K562 (cell line): Measurements from ENCODE around the gene COL5A1.

Source experiments
- ATF2 ChIP-seq: sonication (generic); formaldehyde crosslinking; IDR thresholded peaks from 2 replicates; pipeline ENCODE4 v1.8.1; 2022; ENCODE audit warnings: missing genetic modification reagents
- GABPB1 ChIP-seq: sonication (generic); formaldehyde crosslinking; IDR thresholded peaks from 2 replicates; pipeline ENCODE4 v1.8.0; 2022; ENCODE audit warnings: mild to moderate bottlenecking, missing genetic modification reagents
- HOXB6 ChIP-seq: fragments of 250-450 bp; sonication (Bioruptor Pico); IDR thresholded peaks from 2 replicates; pipeline ENCODE4 v1.5.1; 2022; ENCODE audit warnings: mild to moderate bottlenecking, borderline replicate concordance
- NR1H2 ChIP-seq: sonication (generic); formaldehyde crosslinking; IDR thresholded peaks from 2 replicates; pipeline ENCODE4 v1.4.0; 2020; ENCODE audit warnings: mild to moderate bottlenecking, missing genetic modification reagents
- SRF ChIP-seq, 2 experiments: fragments of 250-450, 450-650 bp in 1 of 2; sonication (Bioruptor Pico) in 1 of 2; sonication (generic) in 1 of 2; formaldehyde crosslinking; IDR thresholded peaks; 2 replicates each; pipeline versions ENCODE4 v1.5.0 to v1.5.1; 2020 to 2022; ENCODE audit warnings: mild to moderate bottlenecking in 1 of 2, missing genetic modification reagents in 1 of 2
- TCFL5 ChIP-seq: fragments of 250-450 bp; sonication (Bioruptor Pico); conservative IDR thresholded peaks from 2 replicates; pipeline ENCODE4 v1.6.1; 2021; ENCODE audit warnings: mild to moderate bottlenecking, moderate library complexity, matching md5 sums
- U2AF1 ChIP-seq: fragments of 200-400 bp; formaldehyde crosslinking; optimal IDR thresholded peaks from 2 replicates; pipeline ENCODE3; 2017; ENCODE audit warnings: mild to moderate bottlenecking, low read depth, low read length, moderate library complexity
- YY1 ChIP-seq, 3 experiments: IDR thresholded peaks; 2 replicates each; pipeline ENCODE4 v1.6.1; 2011; ENCODE audit warnings: low read length in 2 of 3, mild to moderate bottlenecking in 2 of 3, moderate library complexity in 2 of 3, borderline replicate concordance in 1 of 3, control low read depth in 1 of 3, low read depth in 1 of 3; ENCODE audit not compliant: insufficient read depth in 3 of 3, insufficient replicate concordance in 2 of 3, control insufficient read depth in 1 of 3, insufficient read length in 1 of 3; ENCODE audit errors: extremely low read depth in 1 of 3
- ZBED1 ChIP-seq: IDR thresholded peaks from 2 replicates; pipeline ENCODE4 v1.6.1; 2014
- ZFP36 ChIP-seq: fragments of 150-350 bp; IDR thresholded peaks from 2 replicates; pipeline ENCODE4 v1.6.1; 2018; ENCODE audit warnings: low read length, low read depth; ENCODE audit not compliant: partially characterized antibody
- TF ChIP-seq, protein P1 (sequence below): sonication (generic); formaldehyde crosslinking; IDR thresholded peaks from 2 replicates; pipeline ENCODE4 v1.8.1; 2023; ENCODE audit warnings: mild to moderate bottlenecking, missing genetic modification reagents
- TF ChIP-seq, protein P2 (sequence below), 3 experiments: IDR thresholded peaks in 2 of 3; conservative IDR thresholded peaks in 1 of 3; 2 replicates each; pipeline ENCODE4 v1.5.1; 2011 to 2012; ENCODE audit warnings: low read length in 3 of 3, mild to moderate bottlenecking in 3 of 3, control low read depth in 2 of 3, improper control_type of control experiment in 1 of 3, inconsistent platforms in 1 of 3, low read depth in 1 of 3, mixed read lengths in 1 of 3, moderate library complexity in 1 of 3; ENCODE audit not compliant: insufficient read depth in 2 of 3
- TF ChIP-seq, protein P3 (sequence below): fragments of 250-450 bp; sonication (Bioruptor Pico); IDR thresholded peaks from 2 replicates; pipeline ENCODE4 v1.5.0; 2020; ENCODE audit warnings: mild to moderate bottlenecking

GRCh38 chr9:134892820-134893420 is 251.3 kb downstream of the COL5A1 start:
- TF ChIP-seq ZFP36 (no peak), YY1 (IDR thresholded peaks at IDR 0.05; ENCODE audit: borderline replicate concordance in 1 of 3, control insufficient read depth in 1 of 3, extremely low read depth in 1 of 3, insufficient read depth in 3 of 3, insufficient read length in 1 of 3, insufficient replicate concordance in 2 of 3, low read depth in 1 of 3, low read length in 2 of 3) (no peak), NR1H2 (CRISPR knock-in tag) (no peak), U2AF1 (no peak), SRF (CRISPR knock-in tag; IDR thresholded peaks at IDR 0.05) (no peak), GABPB1 (CRISPR knock-in tag) (no peak), HOXB6 (no peak), TCFL5 (CRISPR knock-in tag) (no peak), ZBED1 (no peak), ATF2 (CRISPR knock-in tag) (no peak)
- TF ChIP-seq, protein P1, sequence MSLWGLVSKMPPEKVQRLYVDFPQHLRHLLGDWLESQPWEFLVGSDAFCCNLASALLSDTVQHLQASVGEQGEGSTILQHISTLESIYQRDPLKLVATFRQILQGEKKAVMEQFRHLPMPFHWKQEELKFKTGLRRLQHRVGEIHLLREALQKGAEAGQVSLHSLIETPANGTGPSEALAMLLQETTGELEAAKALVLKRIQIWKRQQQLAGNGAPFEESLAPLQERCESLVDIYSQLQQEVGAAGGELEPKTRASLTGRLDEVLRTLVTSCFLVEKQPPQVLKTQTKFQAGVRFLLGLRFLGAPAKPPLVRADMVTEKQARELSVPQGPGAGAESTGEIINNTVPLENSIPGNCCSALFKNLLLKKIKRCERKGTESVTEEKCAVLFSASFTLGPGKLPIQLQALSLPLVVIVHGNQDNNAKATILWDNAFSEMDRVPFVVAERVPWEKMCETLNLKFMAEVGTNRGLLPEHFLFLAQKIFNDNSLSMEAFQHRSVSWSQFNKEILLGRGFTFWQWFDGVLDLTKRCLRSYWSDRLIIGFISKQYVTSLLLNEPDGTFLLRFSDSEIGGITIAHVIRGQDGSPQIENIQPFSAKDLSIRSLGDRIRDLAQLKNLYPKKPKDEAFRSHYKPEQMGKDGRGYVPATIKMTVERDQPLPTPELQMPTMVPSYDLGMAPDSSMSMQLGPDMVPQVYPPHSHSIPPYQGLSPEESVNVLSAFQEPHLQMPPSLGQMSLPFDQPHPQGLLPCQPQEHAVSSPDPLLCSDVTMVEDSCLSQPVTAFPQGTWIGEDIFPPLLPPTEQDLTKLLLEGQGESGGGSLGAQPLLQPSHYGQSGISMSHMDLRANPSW, result no peak
- TF ChIP-seq, protein P2, sequence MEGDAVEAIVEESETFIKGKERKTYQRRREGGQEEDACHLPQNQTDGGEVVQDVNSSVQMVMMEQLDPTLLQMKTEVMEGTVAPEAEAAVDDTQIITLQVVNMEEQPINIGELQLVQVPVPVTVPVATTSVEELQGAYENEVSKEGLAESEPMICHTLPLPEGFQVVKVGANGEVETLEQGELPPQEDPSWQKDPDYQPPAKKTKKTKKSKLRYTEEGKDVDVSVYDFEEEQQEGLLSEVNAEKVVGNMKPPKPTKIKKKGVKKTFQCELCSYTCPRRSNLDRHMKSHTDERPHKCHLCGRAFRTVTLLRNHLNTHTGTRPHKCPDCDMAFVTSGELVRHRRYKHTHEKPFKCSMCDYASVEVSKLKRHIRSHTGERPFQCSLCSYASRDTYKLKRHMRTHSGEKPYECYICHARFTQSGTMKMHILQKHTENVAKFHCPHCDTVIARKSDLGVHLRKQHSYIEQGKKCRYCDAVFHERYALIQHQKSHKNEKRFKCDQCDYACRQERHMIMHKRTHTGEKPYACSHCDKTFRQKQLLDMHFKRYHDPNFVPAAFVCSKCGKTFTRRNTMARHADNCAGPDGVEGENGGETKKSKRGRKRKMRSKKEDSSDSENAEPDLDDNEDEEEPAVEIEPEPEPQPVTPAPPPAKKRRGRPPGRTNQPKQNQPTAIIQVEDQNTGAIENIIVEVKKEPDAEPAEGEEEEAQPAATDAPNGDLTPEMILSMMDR (IDR thresholded peaks at IDR 0.05 in 2 of 3, conservative IDR thresholded peaks at IDR 0.05 in 1 of 3; ENCODE audit: insufficient read depth in 2 of 3, low read depth in 1 of 3, low read length in 3 of 3), result no peak
- TF ChIP-seq, protein P3, sequence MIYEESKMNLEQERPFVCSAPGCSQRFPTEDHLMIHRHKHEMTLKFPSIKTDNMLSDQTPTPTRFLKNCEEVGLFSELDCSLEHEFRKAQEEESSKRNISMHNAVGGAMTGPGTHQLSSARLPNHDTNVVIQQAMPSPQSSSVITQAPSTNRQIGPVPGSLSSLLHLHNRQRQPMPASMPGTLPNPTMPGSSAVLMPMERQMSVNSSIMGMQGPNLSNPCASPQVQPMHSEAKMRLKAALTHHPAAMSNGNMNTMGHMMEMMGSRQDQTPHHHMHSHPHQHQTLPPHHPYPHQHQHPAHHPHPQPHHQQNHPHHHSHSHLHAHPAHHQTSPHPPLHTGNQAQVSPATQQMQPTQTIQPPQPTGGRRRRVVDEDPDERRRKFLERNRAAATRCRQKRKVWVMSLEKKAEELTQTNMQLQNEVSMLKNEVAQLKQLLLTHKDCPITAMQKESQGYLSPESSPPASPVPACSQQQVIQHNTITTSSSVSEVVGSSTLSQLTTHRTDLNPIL (CRISPR knock-in tag), result no peak
